A549 (cell line): ENCODE measurements around the gene MRPL14.

Experiments
- CHD2 ChIP-seq: fragments of 150-350 bp; IDR thresholded peaks from 2 replicates; pipeline ENCODE4 v1.6.1; 2014; ENCODE audit warnings: low read length; ENCODE audit not compliant: partially characterized antibody
- EP300 ChIP-seq, 2 experiments: fragments of >200 bp; sonication (Bioruptor Twin); formaldehyde crosslinking; IDR thresholded peaks; 2 replicates in 1 of 2; 3 replicates in 1 of 2; pipeline ENCODE4 v1.6.1; 2016 to 2017
- HOXA7 ChIP-seq: fragments of 250-450 bp; sonication (Bioruptor Pico); IDR thresholded peaks from 2 replicates; pipeline ENCODE4 v1.5.0; 2020; ENCODE audit warnings: mild to moderate bottlenecking, moderate library complexity
- MYC ChIP-seq: IDR thresholded peaks from 2 replicates; pipeline ENCODE4 v1.6.1; 2012; ENCODE audit warnings: mild to moderate bottlenecking, inconsistent platforms, low read length, improper control_type of control experiment, borderline replicate concordance
- POLR2AphosphoS2 ChIP-seq: conservative IDR thresholded peaks from 2 replicates; pipeline ENCODE4 v1.6.1; 2012; ENCODE audit warnings: low read length, improper control_type of control experiment, inconsistent platforms
- RFX5 ChIP-seq: fragments of 450-650 bp; IDR thresholded peaks from 2 replicates; pipeline ENCODE4 v1.7.1; 2014; ENCODE audit warnings: antibody characterized with exemption, mild to moderate bottlenecking, moderate library complexity
- SMC3 ChIP-seq: fragments of >200 bp; sonication (Bioruptor Twin); formaldehyde crosslinking; IDR thresholded peaks from 3 replicates; pipeline ENCODE4 v1.6.1; 2018; ENCODE audit warnings: inconsistent platforms
- USF2 ChIP-seq: fragments of 450-650 bp; IDR thresholded peaks from 2 replicates; pipeline ENCODE4 v1.6.1; 2014; ENCODE audit warnings: antibody characterized with exemption
- TF ChIP-seq, protein P1 (sequence below): fragments of >200 bp; sonication (Bioruptor Twin); formaldehyde crosslinking; IDR thresholded peaks from 3 replicates; pipeline ENCODE4 v1.5.1; 2016

DNA sequence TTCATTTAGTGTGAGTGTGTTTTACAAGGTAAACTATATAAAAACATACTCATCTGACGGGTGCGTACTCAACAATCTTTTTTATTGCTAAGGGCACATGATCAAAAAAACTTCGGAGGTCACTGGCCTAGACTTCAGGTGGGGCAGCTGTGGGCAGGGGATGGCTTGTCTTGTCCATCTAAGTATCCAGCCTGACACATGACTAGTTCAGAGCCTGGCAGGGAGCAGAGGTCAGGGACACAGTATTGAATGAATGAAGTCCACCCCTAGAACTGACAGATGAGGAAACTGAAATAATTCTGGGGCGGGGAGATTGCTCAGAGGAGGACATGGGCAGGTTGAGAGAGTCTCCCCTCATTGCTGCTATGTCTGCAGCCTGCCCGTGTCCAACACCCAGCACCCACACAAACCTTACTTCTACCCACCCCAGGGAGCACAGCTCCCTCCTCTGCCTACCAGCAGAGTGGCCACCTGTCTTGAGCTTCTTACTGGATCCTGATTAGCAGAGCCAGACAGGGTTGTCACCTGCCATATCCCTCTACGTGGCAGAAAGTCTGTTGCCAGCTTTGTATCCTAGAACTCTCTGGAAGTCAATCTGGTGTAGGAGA lies 48.9 kb downstream of the MRPL14 start:
- TF ChIP-seq, protein P1, sequence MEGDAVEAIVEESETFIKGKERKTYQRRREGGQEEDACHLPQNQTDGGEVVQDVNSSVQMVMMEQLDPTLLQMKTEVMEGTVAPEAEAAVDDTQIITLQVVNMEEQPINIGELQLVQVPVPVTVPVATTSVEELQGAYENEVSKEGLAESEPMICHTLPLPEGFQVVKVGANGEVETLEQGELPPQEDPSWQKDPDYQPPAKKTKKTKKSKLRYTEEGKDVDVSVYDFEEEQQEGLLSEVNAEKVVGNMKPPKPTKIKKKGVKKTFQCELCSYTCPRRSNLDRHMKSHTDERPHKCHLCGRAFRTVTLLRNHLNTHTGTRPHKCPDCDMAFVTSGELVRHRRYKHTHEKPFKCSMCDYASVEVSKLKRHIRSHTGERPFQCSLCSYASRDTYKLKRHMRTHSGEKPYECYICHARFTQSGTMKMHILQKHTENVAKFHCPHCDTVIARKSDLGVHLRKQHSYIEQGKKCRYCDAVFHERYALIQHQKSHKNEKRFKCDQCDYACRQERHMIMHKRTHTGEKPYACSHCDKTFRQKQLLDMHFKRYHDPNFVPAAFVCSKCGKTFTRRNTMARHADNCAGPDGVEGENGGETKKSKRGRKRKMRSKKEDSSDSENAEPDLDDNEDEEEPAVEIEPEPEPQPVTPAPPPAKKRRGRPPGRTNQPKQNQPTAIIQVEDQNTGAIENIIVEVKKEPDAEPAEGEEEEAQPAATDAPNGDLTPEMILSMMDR = no peak
- TF ChIP-seq HOXA7 (CRISPR knock-in tag) (no peak), CHD2 (no peak), RFX5 (no peak), SMC3 (no peak), MYC (no peak), USF2 (no peak), POLR2AphosphoS2 (no peak), EP300 (IDR thresholded peaks at IDR 0.05) (no peak)
